GM23338 (cell line): ENCODE data around the gene ASS1. TPM values are rescaled to one million over a fixed set of nuclear protein-coding genes. Genes with fewer than 3 reads are reported as not detected.
"Not testable (repeated sequence)": the region's sequence is repeated elsewhere in the genome, so short reads cannot be mapped to it uniquely, and the experiment has no call there.

Experiments
- ATAC-seq: fragments of 200-7000 bp; cut with Tn5 transposase; 3 replicates; pipeline ENCODE4 v1.9.1; 2020
- DNase-seq: peaks from one replicate; pipeline ENCODE4 v3.0.0-alpha.2; 2015; ENCODE audit warnings: low spot score
- H2AFZ ChIP-seq: fragments of 200-600 bp; sonication (generic); 2 replicates; pipeline ENCODE4 v1.8.0; 2016; ENCODE audit warnings: antibody characterized with exemption, mild to moderate bottlenecking, moderate library complexity
- H3F3A ChIP-seq: fragments of 200-600 bp; sonication (generic); replicated peaks from 2 replicates; pipeline ENCODE4 v1.8.0; 2017; ENCODE audit warnings: antibody characterized with exemption, mixed run types, low read depth
- H3K27ac ChIP-seq: fragments of 200-600 bp; sonication (generic); 2 replicates; pipeline ENCODE4 v1.6.1; 2016; ENCODE audit warnings: low read depth
- H3K27me3 ChIP-seq: fragments of 200-600 bp; sonication (generic); 2 replicates; pipeline ENCODE4 v1.8.0; 2016; ENCODE audit warnings: mild to moderate bottlenecking, mixed run types, moderate library complexity; ENCODE audit not compliant: insufficient read depth
- H3K36me3 ChIP-seq: fragments of 200-600 bp; sonication (generic); 2 replicates; pipeline ENCODE4 v1.8.0; 2016; ENCODE audit warnings: mild to moderate bottlenecking; ENCODE audit not compliant: insufficient read depth
- H3K4me1 ChIP-seq: fragments of 200-600 bp; sonication (generic); 2 replicates; pipeline ENCODE4 v1.8.0; 2016; ENCODE audit warnings: mild to moderate bottlenecking, moderate library complexity; ENCODE audit not compliant: insufficient read depth
- H3K4me2 ChIP-seq: fragments of 200-600 bp; sonication (generic); 2 replicates; pipeline ENCODE4 v1.7.1; 2017; ENCODE audit warnings: mixed run types
- H3K4me3 ChIP-seq: fragments of 200-600 bp; sonication (generic); 2 replicates; pipeline ENCODE4 v1.6.1; 2016; ENCODE audit warnings: mixed run types
- H3K79me2 ChIP-seq: fragments of 200-600 bp; sonication (generic); replicated peaks from 2 replicates; pipeline ENCODE4 v1.8.0; 2017; ENCODE audit warnings: mild to moderate bottlenecking; ENCODE audit not compliant: insufficient read depth
- H3K9me2 ChIP-seq: fragments of 200-600 bp; sonication (generic); 2 replicates; pipeline ENCODE4 v1.8.0; 2017; ENCODE audit not compliant: insufficient read depth
- H4K20me1 ChIP-seq: fragments of 200-600 bp; sonication (generic); replicated peaks from 2 replicates; pipeline ENCODE4 v1.8.0; 2017; ENCODE audit warnings: mild to moderate bottlenecking; ENCODE audit not compliant: insufficient read depth
- H3K27ac Mint-ChIP-seq: 2 replicates; pipeline ENCODE4 v1.8.0; 2020; ENCODE audit warnings: inconsistent platforms, mild to moderate bottlenecking, moderate library complexity, mixed read lengths
- H3K27me3 Mint-ChIP-seq: 3 replicates; pipeline ENCODE4 v1.8.0; 2022; ENCODE audit warnings: low read depth, mild to moderate bottlenecking, moderate library complexity, mixed read lengths, inconsistent platforms; ENCODE audit not compliant: insufficient read depth, poor library complexity
- H3K36me3 Mint-ChIP-seq: 3 replicates; pipeline ENCODE4 v1.8.0; 2021; ENCODE audit warnings: low read depth, mild to moderate bottlenecking, inconsistent platforms, moderate library complexity, mixed read lengths
- H3K4me1 Mint-ChIP-seq: 3 replicates; pipeline ENCODE4 v1.8.0; 2020; ENCODE audit warnings: mild to moderate bottlenecking, inconsistent platforms, mixed read lengths
- H3K4me3 Mint-ChIP-seq: 3 replicates; pipeline ENCODE4 v1.8.0; 2021; ENCODE audit warnings: moderate library complexity, mild to moderate bottlenecking, inconsistent platforms, mixed read lengths
- H3K9me3 Mint-ChIP-seq: 3 replicates; pipeline ENCODE4 v1.8.0; 2020; ENCODE audit warnings: moderate library complexity, mild to moderate bottlenecking, inconsistent platforms, mixed read lengths
- CREB1 ChIP-seq: fragments of 250-450 bp; sonication (Bioruptor Pico); IDR thresholded peaks from 2 replicates; pipeline ENCODE4 v1.5.0; 2020; ENCODE audit warnings: low read depth, mild to moderate bottlenecking, moderate library complexity
- EZH2phosphoT487 ChIP-seq: fragments of 200-600 bp; sonication (generic); IDR thresholded peaks from one replicate; pipeline ENCODE4 v1.8.1; 2018; ENCODE audit warnings: antibody characterized with exemption; ENCODE audit not compliant: unreplicated experiment
- NANOG ChIP-seq: IDR thresholded peaks from 2 replicates; pipeline ENCODE4 v1.6.1; 2016; ENCODE audit warnings: antibody characterized with exemption, borderline replicate concordance
- ZNF114 ChIP-seq: fragments of 250-450 bp; sonication (Bioruptor Pico); IDR thresholded peaks from 2 replicates; pipeline ENCODE4 v1.5.0; 2020; ENCODE audit warnings: mild to moderate bottlenecking, moderate library complexity
- ZNF331 ChIP-seq: fragments of 250-450 bp; sonication (Bioruptor Pico); IDR thresholded peaks from 2 replicates; pipeline ENCODE4 v1.5.0; 2020; ENCODE audit warnings: low read depth, mild to moderate bottlenecking, moderate library complexity
- polyA plus RNA-seq: library from polyadenylated mRNA; unstranded; fragments of >200 nt; fragmentation: Nextera tagmentation; extraction: Ambion mirVana; gene quantifications from 2 replicates; pipeline ENCODE4 v1.2.1, GENCODE V29; 2016
- total RNA-seq: library from RNA; depleted of rRNA; stranded (reverse); fragments of >200 nt; shearing (Covaris generic); gene quantifications from 2 replicates; pipeline ENCODE4 v1.2.3, GENCODE V29; 2014
- TF ChIP-seq, protein P1 (sequence below): IDR thresholded peaks from one replicate; pipeline ENCODE4 v1.6.1; 2018; ENCODE audit warnings: antibody characterized with exemption; ENCODE audit not compliant: unreplicated experiment

The ASS1 gene
- total and polyA plus RNA-seq, 2 experiments from 2014 or later, result 65.8 to 103 TPM

DNA sequence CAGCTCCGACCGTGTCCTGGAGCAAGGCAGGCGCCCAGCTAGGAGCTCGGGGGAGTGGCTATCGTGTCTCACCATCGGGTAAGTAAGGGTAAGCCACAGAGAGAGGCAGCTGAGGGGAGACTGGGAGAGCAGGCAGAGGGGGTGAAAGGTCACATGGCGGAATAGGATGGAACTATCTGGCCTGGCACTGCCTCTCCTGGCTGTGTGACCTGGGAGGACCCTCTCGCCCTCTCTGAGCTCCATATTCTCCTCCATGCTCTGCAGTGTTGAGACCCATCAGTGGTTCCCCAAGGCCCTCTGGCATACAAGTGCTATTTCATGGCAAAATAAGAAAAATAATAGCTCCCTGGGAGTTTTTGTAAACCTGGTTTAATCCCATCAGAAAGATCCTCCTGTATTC is 43.9 kb upstream of the ASS1 start:
- no peaks in the 10 kb centered on the region for H3K9me2 ChIP-seq
- H3K36me3 ChIP-seq, result no peaks in the 10 kb centered on the region
- no peak overlapping the region for H3K4me2 ChIP-seq
- H3K4me1 ChIP-seq, result no peaks in the 10 kb centered on the region
- Mint-ChIP-seq H3K4me1 (no peaks in the 10 kb centered on the region), H3K36me3 (peaks cover 8% of the 10 kb centered on the region; the same call in 1 of the 3 replicates), H3K27ac (no peak overlapping the region), H3K27me3 (peaks cover 4% of the 10 kb centered on the region), H3K4me3 (no peak overlapping the region), H3K9me3 (no peaks in the 10 kb centered on the region)
- no peak overlapping the region for H2AFZ ChIP-seq
- no peak for DNase-seq
- no peak overlapping the region for H3K4me3 ChIP-seq
- H3K27ac ChIP-seq, result no peak overlapping the region
- H3F3A ChIP-seq, result no peaks in the 10 kb centered on the region
- H3K79me2 ChIP-seq, result no peaks in the 10 kb centered on the region
- ATAC-seq, result no peak
- no peaks in the 10 kb centered on the region for H3K27me3 ChIP-seq
- TF ChIP-seq ZNF331 (no peak), EZH2phosphoT487 (no peak)
- TF ChIP-seq, protein P1, sequence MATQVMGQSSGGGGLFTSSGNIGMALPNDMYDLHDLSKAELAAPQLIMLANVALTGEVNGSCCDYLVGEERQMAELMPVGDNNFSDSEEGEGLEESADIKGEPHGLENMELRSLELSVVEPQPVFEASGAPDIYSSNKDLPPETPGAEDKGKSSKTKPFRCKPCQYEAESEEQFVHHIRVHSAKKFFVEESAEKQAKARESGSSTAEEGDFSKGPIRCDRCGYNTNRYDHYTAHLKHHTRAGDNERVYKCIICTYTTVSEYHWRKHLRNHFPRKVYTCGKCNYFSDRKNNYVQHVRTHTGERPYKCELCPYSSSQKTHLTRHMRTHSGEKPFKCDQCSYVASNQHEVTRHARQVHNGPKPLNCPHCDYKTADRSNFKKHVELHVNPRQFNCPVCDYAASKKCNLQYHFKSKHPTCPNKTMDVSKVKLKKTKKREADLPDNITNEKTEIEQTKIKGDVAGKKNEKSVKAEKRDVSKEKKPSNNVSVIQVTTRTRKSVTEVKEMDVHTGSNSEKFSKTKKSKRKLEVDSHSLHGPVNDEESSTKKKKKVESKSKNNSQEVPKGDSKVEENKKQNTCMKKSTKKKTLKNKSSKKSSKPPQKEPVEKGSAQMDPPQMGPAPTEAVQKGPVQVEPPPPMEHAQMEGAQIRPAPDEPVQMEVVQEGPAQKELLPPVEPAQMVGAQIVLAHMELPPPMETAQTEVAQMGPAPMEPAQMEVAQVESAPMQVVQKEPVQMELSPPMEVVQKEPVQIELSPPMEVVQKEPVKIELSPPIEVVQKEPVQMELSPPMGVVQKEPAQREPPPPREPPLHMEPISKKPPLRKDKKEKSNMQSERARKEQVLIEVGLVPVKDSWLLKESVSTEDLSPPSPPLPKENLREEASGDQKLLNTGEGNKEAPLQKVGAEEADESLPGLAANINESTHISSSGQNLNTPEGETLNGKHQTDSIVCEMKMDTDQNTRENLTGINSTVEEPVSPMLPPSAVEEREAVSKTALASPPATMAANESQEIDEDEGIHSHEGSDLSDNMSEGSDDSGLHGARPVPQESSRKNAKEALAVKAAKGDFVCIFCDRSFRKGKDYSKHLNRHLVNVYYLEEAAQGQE, result no peak
- H4K20me1 ChIP-seq, result no peaks in the 10 kb centered on the region

DNA sequence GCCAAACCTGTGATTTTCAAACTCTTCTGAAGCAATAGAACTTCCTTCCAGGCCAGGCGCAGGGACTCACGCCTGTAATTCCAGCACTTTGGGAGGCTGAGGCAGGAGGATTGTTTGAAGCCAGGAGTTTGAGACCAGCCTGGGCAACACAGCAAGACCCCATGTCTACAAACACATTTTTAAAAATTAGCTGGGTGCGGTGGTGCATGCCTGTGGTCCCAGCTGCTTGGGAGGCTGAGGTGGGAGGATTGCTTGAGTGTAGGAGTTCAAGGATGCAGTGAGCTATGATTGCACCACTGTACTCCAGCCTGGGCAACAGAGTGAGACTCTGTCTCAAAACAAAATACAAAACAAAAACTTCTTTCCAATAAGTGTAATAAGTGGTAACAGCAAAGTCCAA is 43.0 kb upstream of the ASS1 start:
- not testable (repeated sequence) for H3K27ac Mint-ChIP-seq, H3K4me1 ChIP-seq, H4K20me1 ChIP-seq, ATAC-seq, H3K9me2 ChIP-seq, H3K4me3 ChIP-seq, H3K27me3 ChIP-seq, H3K27me3 Mint-ChIP-seq, H3K4me3 Mint-ChIP-seq, DNase-seq, H3K36me3 ChIP-seq, H3K36me3 Mint-ChIP-seq, H3K9me3 Mint-ChIP-seq, H3K27ac ChIP-seq, H3K4me1 Mint-ChIP-seq, H3F3A ChIP-seq, H2AFZ ChIP-seq, H3K79me2 ChIP-seq, H3K4me2 ChIP-seq

DNA sequence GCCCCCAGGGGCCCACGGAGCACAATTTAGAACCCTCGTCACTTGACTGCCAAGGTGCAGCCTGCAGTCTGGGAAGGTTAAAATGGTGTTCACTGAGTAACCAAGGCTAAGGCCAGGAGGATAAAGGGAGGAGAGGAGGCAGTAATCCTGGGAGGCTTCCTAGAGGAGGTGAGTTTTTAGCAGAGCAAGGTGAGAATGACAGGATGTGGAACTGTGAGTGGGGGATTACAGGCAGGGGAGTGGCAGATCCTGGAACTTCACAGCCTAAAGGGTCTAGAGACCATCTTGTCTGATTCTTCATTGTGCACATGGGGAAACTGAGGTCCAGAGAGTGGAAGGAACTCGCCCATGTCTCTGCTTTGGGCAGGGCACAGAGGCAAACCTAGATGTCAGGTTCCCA is 42.5 kb upstream of the ASS1 start:
- Histone ChIP-seq H3K4me1 (no peaks in the 10 kb centered on the region), H3K27ac (no peak overlapping the region), H3K9me2 (no peaks in the 10 kb centered on the region), H3K4me3 (no peak overlapping the region), H2AFZ (no peak overlapping the region), H3K36me3 (no peaks in the 10 kb centered on the region), H3K4me2 (no peak overlapping the region), H3F3A (no peaks in the 10 kb centered on the region), H3K79me2 (no peaks in the 10 kb centered on the region), H4K20me1 (no peaks in the 10 kb centered on the region), H3K27me3 (no peaks in the 10 kb centered on the region)
- DNase-seq (no peak), ATAC-seq (no peak)
- peaks cover 4% of the 10 kb centered on the region for H3K27me3 Mint-ChIP-seq
- H3K4me3 Mint-ChIP-seq, result no peak overlapping the region
- H3K36me3 Mint-ChIP-seq, result no peaks in the 10 kb centered on the region; the same call in 2 of the 3 replicates
- H3K9me3 Mint-ChIP-seq, result no peaks in the 10 kb centered on the region
- no peak overlapping the region for H3K27ac Mint-ChIP-seq
- no peaks in the 10 kb centered on the region for H3K4me1 Mint-ChIP-seq
- TF ChIP-seq ZNF114 (no peak), EZH2phosphoT487 (no peak), NANOG (no peak), CREB1 (no peak)
- TF ChIP-seq, protein P1, result no peak
